Left lung (tissue), 10 donors: ENCODE results near the gene TSPAN9. TPM values are rescaled to one million over a fixed set of nuclear protein-coding genes. Genes with fewer than 3 reads are reported as not detected.

Source experiments
- ATAC-seq: fragments of 200-7000 bp; cut with Tn5 transposase; one replicate; pipeline ENCODE4 v1.9.1; 2020; ENCODE audit warnings: moderate library complexity
- DNase-seq, 4 donors: peaks; one replicate each; pipeline ENCODE4 v3.0.0-alpha.2; 2013 to 2020
- H3K27ac ChIP-seq, 2 donors: fragments of 200-600 bp; sonication (generic) in 1 of 2; one replicate each; pipeline versions ENCODE4 v1.5.0 to v1.8.0; 2020 to 2021
- H3K27me3 ChIP-seq, 2 donors: fragments of 200-600 bp; sonication (generic) in 1 of 2; one replicate each; pipeline versions ENCODE4 v1.5.0 to v1.8.0; 2020 to 2021
- H3K36me3 ChIP-seq, 2 donors: fragments of 200-600 bp; sonication (generic) in 1 of 2; one replicate each; pipeline versions ENCODE4 v1.5.0 to v1.8.0; 2020 to 2021
- H3K4me1 ChIP-seq, 2 donors: fragments of 200-600 bp; one replicate each; pipeline ENCODE4 v1.8.0; 2021
- H3K4me3 ChIP-seq, 2 donors: fragments of 200-600 bp; sonication (generic) in 1 of 2; one replicate each; pipeline versions ENCODE4 v1.5.0 to v1.8.0; 2020 to 2021; ENCODE audit warnings: mild to moderate bottlenecking in 1 of 2
- H3K9me3 ChIP-seq, 2 donors: fragments of 200-600 bp; sonication (generic) in 1 of 2; one replicate each; pipeline versions ENCODE4 v1.5.0 to v1.8.0; 2020 to 2021
- CTCF ChIP-seq, 2 donors: fragments of 200-600 bp; sonication (generic) in 1 of 2; IDR thresholded peaks; one replicate each; pipeline versions ENCODE4 v1.5.0 to v1.8.0; 2021; ENCODE audit warnings: antibody characterized with exemption in 2 of 2
- intact Hi-C, 2 donors: fragments of 100-400 bp; cut with DNase I; formaldehyde crosslinking; loops; one replicate each; pipeline versions ENCODE4 v1.11.2 to v1.14.2; 2022
- polyA plus RNA-seq, 6 donors: library from polyadenylated mRNA; unstranded; fragments of 120-200 nt; gene quantifications; one replicate each; pipeline ENCODE4 v1.2.1, GENCODE V29; 2013; ENCODE audit not compliant: insufficient read length in 6 of 6
- total RNA-seq, 2 donors: library from RNA; stranded (reverse); fragmentation: NEBNext Ultra II Directional; extraction: Animal tissue kit (Norgen Biotek cat#: 25700); gene quantifications; one replicate each; pipeline ENCODE4 v1.2.1, GENCODE V29; 2021
- donor health status: DM: no; HTN: yes; CAD: no.
- donor health status: DM: no; HTN: no; CAD: no.

TSPAN9 gene
- total and polyA plus RNA-seq, 8 donors, result 35.6 to 98.6 (median 81.3) TPM

GRCh38 chr12:3116106-3116844 is 39.1 kb downstream of the TSPAN9 start:
- Histone ChIP-seq H3K27me3 (peaks cover 0 to 28% of the 10 kb centered on the region in 2 donors), H3K27ac (peak overlapping the region; percentile 58 to 71), H3K4me1 (peaks cover 7 to 29% of the 10 kb centered on the region in 2 donors), H3K36me3 (no peaks in the 10 kb centered on the region), H3K4me3 (no peak overlapping the region), H3K9me3 (no peaks in the 10 kb centered on the region)
- intact Hi-C loops, result no loop called here
- no peak for ATAC-seq
- TF ChIP-seq CTCF (IDR thresholded peaks at IDR 0.05), result no peak
- no peak for DNase-seq

GRCh38 chr12:3117144-3117581 is 40.0 kb downstream of the TSPAN9 start:
- Histone ChIP-seq H3K27ac (peak overlapping the region; percentile 58 to 71), H3K9me3 (no peaks in the 10 kb centered on the region), H3K4me1 (peaks cover 7 to 29% of the 10 kb centered on the region in 2 donors), H3K36me3 (no peaks in the 10 kb centered on the region), H3K27me3 (peaks cover 0 to 28% of the 10 kb centered on the region in 2 donors), H3K4me3 (no peak overlapping the region)
- TF ChIP-seq CTCF (IDR thresholded peaks at IDR 0.05), result no peak
- ATAC-seq (peak; percentile 46), DNase-seq (no peak)
- intact Hi-C loops, result no loop called here

GRCh38 chr12:3117591-3118015 is 40.4 kb downstream of the TSPAN9 start:
- H3K36me3 ChIP-seq, result no peaks in the 10 kb centered on the region
- peaks cover 10 to 29% of the 10 kb centered on the region in 2 donors for H3K4me1 ChIP-seq
- TF ChIP-seq CTCF (IDR thresholded peaks at IDR 0.05), result no peak
- DNase-seq (no peak), ATAC-seq (peak; percentile 14)
- H3K27me3 ChIP-seq, result peaks cover 0 to 31% of the 10 kb centered on the region in 2 donors
- no peaks in the 10 kb centered on the region for H3K9me3 ChIP-seq
- peak overlapping the region; percentile 58 to 71 for H3K27ac ChIP-seq
- intact Hi-C loops, result no loop called here
- H3K4me3 ChIP-seq, result no peak overlapping the region

- ATAC-seq, result no peak
- Histone ChIP-seq H3K36me3 (no peaks in the 10 kb centered on the region), H3K27ac (peak overlapping the region in 1 of 2 donors; percentile 69), H3K9me3 (no peaks in the 10 kb centered on the region), H3K27me3 (peaks cover 0 to 44% of the 10 kb centered on the region in 2 donors), H3K4me1 (peaks cover 14 to 29% of the 10 kb centered on the region in 2 donors), H3K4me3 (no peak overlapping the region)
- no peak for TF ChIP-seq CTCF (IDR thresholded peaks at IDR 0.05)
- no peak for DNase-seq
- intact Hi-C loops, result no loop called here
Observed at GRCh38 chr12:3119192-3119755, 42.1 kb downstream of the TSPAN9 start.
